H9 (cell line): ENCODE data around the gene MAGEB10. TPM values are rescaled to one million over a fixed set of nuclear protein-coding genes. Genes with fewer than 3 reads are reported as not detected.

Source experiments
- DNase-seq: peaks from one replicate; pipeline ENCODE4 v3.0.0-alpha.2; 2017
- H2AFZ ChIP-seq: one replicate; pipeline ENCODE4 v1.6.1; 2013; ENCODE audit warnings: mild to moderate bottlenecking, low read length, control low read depth, moderate library complexity
- H2AK5ac ChIP-seq: 2 replicates; pipeline ENCODE4 v1.6.1; 2013; ENCODE audit warnings: low read length, control low read depth, mixed read lengths; ENCODE audit not compliant: insufficient read length
- H2BK120ac ChIP-seq: one replicate; pipeline ENCODE4 v1.6.1; 2013; ENCODE audit warnings: low read depth, mild to moderate bottlenecking, low read length, control low read depth, inconsistent platforms; ENCODE audit not compliant: poor library complexity, severe bottlenecking
- H2BK12ac ChIP-seq: 2 replicates; pipeline ENCODE4 v1.6.1; 2013; ENCODE audit warnings: low read length, control low read depth, mixed read lengths, low read depth; ENCODE audit not compliant: insufficient read length
- H2BK15ac ChIP-seq: 2 replicates; pipeline ENCODE4 v1.6.1; 2013; ENCODE audit warnings: low read depth, low read length, control low read depth
- H2BK20ac ChIP-seq: one replicate; pipeline ENCODE4 v1.6.1; 2013; ENCODE audit warnings: low read depth, mild to moderate bottlenecking, low read length, control low read depth, inconsistent platforms; ENCODE audit not compliant: poor library complexity, severe bottlenecking
- H2BK5ac ChIP-seq: 2 replicates; pipeline ENCODE4 v1.6.1; 2013; ENCODE audit warnings: low read length, control low read depth, mixed read lengths; ENCODE audit not compliant: insufficient read length
- H3K14ac ChIP-seq: 2 replicates; pipeline ENCODE4 v1.6.1; 2013; ENCODE audit warnings: low read length, control low read depth; ENCODE audit not compliant: insufficient read depth
- H3K18ac ChIP-seq: 2 replicates; pipeline ENCODE4 v1.6.1; 2013; ENCODE audit warnings: low read depth, mild to moderate bottlenecking, mixed read lengths, low read length, control low read depth; ENCODE audit not compliant: insufficient read length
- H3K23ac ChIP-seq: 2 replicates; pipeline ENCODE4 v1.6.1; 2013; ENCODE audit warnings: low read length, control low read depth, mixed read lengths, low read depth; ENCODE audit not compliant: insufficient read length
- H3K23me2 ChIP-seq: 2 replicates; pipeline ENCODE4 v1.6.1; 2013; ENCODE audit warnings: low read depth, mild to moderate bottlenecking, mixed read lengths, low read length, control low read depth; ENCODE audit not compliant: insufficient read length, poor library complexity, severe bottlenecking
- H3K27ac ChIP-seq: 2 replicates; pipeline ENCODE4 v1.5.1; 2013; ENCODE audit warnings: low read length, control low read depth, mixed read lengths, low read depth; ENCODE audit not compliant: insufficient read length
- H3K27me3 ChIP-seq: 2 replicates; pipeline ENCODE4 v1.6.1; 2013; ENCODE audit warnings: low read length, control low read depth, inconsistent platforms; ENCODE audit not compliant: insufficient read depth
- H3K4ac ChIP-seq: 2 replicates; pipeline ENCODE4 v1.6.1; 2013; ENCODE audit warnings: low read depth, mild to moderate bottlenecking, control low read depth, inconsistent platforms, low read length, moderate library complexity
- H3K4me1 ChIP-seq: 2 replicates; pipeline ENCODE4 v1.6.1; 2013; ENCODE audit warnings: low read length, control low read depth, inconsistent platforms; ENCODE audit not compliant: insufficient read depth
- H3K4me2 ChIP-seq: 2 replicates; pipeline ENCODE4 v1.6.1; 2013; ENCODE audit warnings: low read length, control low read depth, mixed read lengths; ENCODE audit not compliant: insufficient read length, insufficient read depth
- H3K56ac ChIP-seq: 2 replicates; pipeline ENCODE4 v1.6.1; 2013; ENCODE audit warnings: low read depth, mild to moderate bottlenecking, mixed read lengths, low read length, control low read depth; ENCODE audit not compliant: insufficient read length
- H3K79me1 ChIP-seq: 2 replicates; pipeline ENCODE4 v1.6.1; 2013; ENCODE audit warnings: low read depth, mild to moderate bottlenecking, moderate library complexity, low read length, control low read depth, inconsistent platforms; ENCODE audit not compliant: insufficient read depth, poor library complexity, severe bottlenecking
- H3K79me2 ChIP-seq: 2 replicates; pipeline ENCODE4 v1.6.1; 2013; ENCODE audit warnings: low read length, control low read depth, inconsistent platforms; ENCODE audit not compliant: insufficient read depth
- H3K9ac ChIP-seq: 2 replicates; pipeline ENCODE4 v1.6.1; 2013; ENCODE audit warnings: low read length, control low read depth, mixed read lengths; ENCODE audit not compliant: insufficient read length; ENCODE audit errors: extremely low read depth
- H3K9me3 ChIP-seq: one replicate; pipeline ENCODE4 v1.6.1; 2013; ENCODE audit warnings: low read depth, low read length, inconsistent platforms; ENCODE audit not compliant: control insufficient read depth
- H3T11ph ChIP-seq: one replicate; pipeline ENCODE4 v1.6.1; 2013; ENCODE audit warnings: mild to moderate bottlenecking, low read length, control low read depth, inconsistent platforms
- H4K20me1 ChIP-seq: one replicate; pipeline ENCODE4 v1.6.1; 2013; ENCODE audit not compliant: control insufficient read depth, insufficient read length, insufficient read depth
- H4K5ac ChIP-seq: 2 replicates; pipeline ENCODE4 v1.6.1; 2013; ENCODE audit warnings: low read depth, mild to moderate bottlenecking, mixed read lengths, low read length, control low read depth; ENCODE audit not compliant: insufficient read length
- H4K8ac ChIP-seq: replicated peaks from 2 replicates; pipeline ENCODE4 v1.6.1; 2013; ENCODE audit warnings: low read length, control low read depth, mixed read lengths, low read depth; ENCODE audit not compliant: insufficient read length
- H4K91ac ChIP-seq: 2 replicates; pipeline ENCODE4 v1.6.1; 2013; ENCODE audit warnings: low read depth, mild to moderate bottlenecking, moderate library complexity, mixed read lengths, low read length, control low read depth; ENCODE audit not compliant: insufficient read length
- H3K27ac Mint-ChIP-seq, 3 experiments: 2 replicates in 2 of 3; 3 replicates in 1 of 3; pipeline ENCODE4 v1.8.0; 2020 to 2021; ENCODE audit warnings: mixed read lengths in 3 of 3, mild to moderate bottlenecking in 1 of 3, moderate library complexity in 1 of 3
- H3K27me3 Mint-ChIP-seq: 2 replicates; pipeline ENCODE4 v1.8.0; 2021; ENCODE audit warnings: low read depth, mild to moderate bottlenecking, moderate library complexity, mixed read lengths
- H3K36me3 Mint-ChIP-seq, 3 experiments: 2 replicates in 2 of 3; 3 replicates in 1 of 3; pipeline ENCODE4 v1.8.0; 2020 to 2021; ENCODE audit warnings: low read depth in 3 of 3, mixed read lengths in 3 of 3; ENCODE audit not compliant: insufficient read depth in 1 of 3
- H3K4me1 Mint-ChIP-seq, 2 experiments: 2 replicates each; pipeline ENCODE4 v1.8.0; 2020; ENCODE audit warnings: mixed read lengths in 2 of 2
- H3K4me3 Mint-ChIP-seq, 2 experiments: 2 replicates in 1 of 2; 3 replicates in 1 of 2; pipeline ENCODE4 v1.8.0; 2020 to 2021; ENCODE audit warnings: mild to moderate bottlenecking in 2 of 2, mixed read lengths in 2 of 2, moderate library complexity in 1 of 2
- H3K9me3 Mint-ChIP-seq, 2 experiments: 2 replicates in 1 of 2; 3 replicates in 1 of 2; pipeline ENCODE4 v1.8.0; 2020; ENCODE audit warnings: mild to moderate bottlenecking in 2 of 2, mixed read lengths in 2 of 2, moderate library complexity in 1 of 2
- CTCF ChIP-seq: fragments of 200-600 bp; sonication (generic); conservative IDR thresholded peaks from 3 replicates; pipeline ENCODE4 v1.8.0; 2021; ENCODE audit warnings: antibody characterized with exemption, mild to moderate bottlenecking
- WGBS: extraction: QIAGEN DNeasy Blood & Tissue Kit; methylation state at CpG from one replicate; pipeline ENCODE4 v1.1.7; 2013; ENCODE audit warnings: missing lambda C conversion rate, low lambda C conversion rate, mixed read lengths; ENCODE audit not compliant: insufficient read length; ENCODE audit errors: extremely low coverage; 5-methylcytosine and 5-hydroxymethylcytosine counted together
- total RNA-seq: library from RNA; stranded (reverse); gene quantifications from 2 replicates; pipeline ENCODE4 v1.2.1, GENCODE V29; 2021

MAGEB10 gene
- total RNA-seq, 1 experiment from 2014 or later = not detected

- peaks cover 0 to 4% of the 10 kb centered on the region in 2 experiments; a peak in 1 of 4 replicates for H3K4me1 Mint-ChIP-seq
- H3K9me3 Mint-ChIP-seq = peaks cover 66 to 72% of the 10 kb centered on the region in 2 experiments
- H3K27ac ChIP-seq = no peak overlapping the region
- WGBS = no CpG with 5 or more reads among the region's 1 CpG
- H2BK20ac ChIP-seq = no peak overlapping the region
- no peak overlapping the region for H3K18ac ChIP-seq
- H2BK120ac ChIP-seq = no peak overlapping the region
- no peak overlapping the region for H3K14ac ChIP-seq
- peaks cover 0 to 4% (median 0%) of the 10 kb centered on the region in 3 experiments; a peak in 3 of 7 replicates for H3K36me3 Mint-ChIP-seq
- no peaks in the 10 kb centered on the region for H3K79me2 ChIP-seq
- no peak overlapping the region for H3K27ac Mint-ChIP-seq
- no peak overlapping the region for H3K9ac ChIP-seq
- no peak overlapping the region for H3K4ac ChIP-seq
- no peak overlapping the region for H2AFZ ChIP-seq
- no peaks in the 10 kb centered on the region for H3K4me1 ChIP-seq
- no peaks in the 10 kb centered on the region for H3K23me2 ChIP-seq
- peaks cover 9% of the 10 kb centered on the region for H3K27me3 Mint-ChIP-seq
- no peak overlapping the region for H3T11ph ChIP-seq
- no peak overlapping the region for H4K91ac ChIP-seq
- H3K4me3 Mint-ChIP-seq = no peak overlapping the region
- no peak overlapping the region for H4K8ac ChIP-seq
- no peaks in the 10 kb centered on the region for H3K79me1 ChIP-seq
- H3K27me3 ChIP-seq = no peaks in the 10 kb centered on the region
- H3K4me2 ChIP-seq = no peak overlapping the region
- no peak for TF ChIP-seq CTCF
- no peak overlapping the region for H4K5ac ChIP-seq
- no peak overlapping the region for H3K23ac ChIP-seq
- H4K20me1 ChIP-seq = no peaks in the 10 kb centered on the region
- no peak overlapping the region for H2BK15ac ChIP-seq
- H3K9me3 ChIP-seq = peaks cover 49% of the 10 kb centered on the region
- H2BK5ac ChIP-seq = no peak overlapping the region
- no peak overlapping the region for H2BK12ac ChIP-seq
- no peak overlapping the region for H3K56ac ChIP-seq
- no peak overlapping the region for H2AK5ac ChIP-seq
- DNase-seq = no peak
These were observed 16.0 kb downstream of the MAGEB10 start for GRCh38 chrX:27823812-27824211.
